Effector memory CD4-positive, alpha-beta T cell (primary cell): Measurements from ENCODE around the gene KLHL26.

Experiments used
- DNase-seq, 3 donors: peaks; one replicate each; pipeline ENCODE4 v3.0.0-alpha.2; 2020
- H3K27ac ChIP-seq: 2 replicates; pipeline ENCODE4 v1.7.0; 2013; ENCODE audit warnings: mild to moderate bottlenecking, low read length, moderate library complexity; ENCODE audit not compliant: insufficient read depth, poor library complexity, severe bottlenecking
- H3K27me3 ChIP-seq: replicated peaks from 2 replicates; pipeline ENCODE4 v1.7.0; 2013; ENCODE audit warnings: mild to moderate bottlenecking, low read length; ENCODE audit not compliant: insufficient read depth, control insufficient read depth, poor library complexity, severe bottlenecking
- H3K36me3 ChIP-seq: 2 replicates; pipeline ENCODE4 v1.7.0; 2013; ENCODE audit warnings: mild to moderate bottlenecking, low read length, moderate library complexity; ENCODE audit not compliant: control insufficient read depth, insufficient read depth
- H3K4me1 ChIP-seq: 2 replicates; pipeline ENCODE4 v1.7.0; 2013; ENCODE audit warnings: low read length, mild to moderate bottlenecking; ENCODE audit not compliant: control insufficient read depth, insufficient read depth, poor library complexity, severe bottlenecking
- H3K4me3 ChIP-seq: 2 replicates; pipeline ENCODE4 v1.7.0; 2013; ENCODE audit warnings: low read length, low read depth, mild to moderate bottlenecking; ENCODE audit not compliant: insufficient read depth, poor library complexity, severe bottlenecking
- H3K9me3 ChIP-seq: 2 replicates; pipeline ENCODE4 v1.7.0; 2013; ENCODE audit warnings: mild to moderate bottlenecking, low read length, moderate library complexity; ENCODE audit not compliant: control insufficient read depth

The KLHL26 gene

DNA sequence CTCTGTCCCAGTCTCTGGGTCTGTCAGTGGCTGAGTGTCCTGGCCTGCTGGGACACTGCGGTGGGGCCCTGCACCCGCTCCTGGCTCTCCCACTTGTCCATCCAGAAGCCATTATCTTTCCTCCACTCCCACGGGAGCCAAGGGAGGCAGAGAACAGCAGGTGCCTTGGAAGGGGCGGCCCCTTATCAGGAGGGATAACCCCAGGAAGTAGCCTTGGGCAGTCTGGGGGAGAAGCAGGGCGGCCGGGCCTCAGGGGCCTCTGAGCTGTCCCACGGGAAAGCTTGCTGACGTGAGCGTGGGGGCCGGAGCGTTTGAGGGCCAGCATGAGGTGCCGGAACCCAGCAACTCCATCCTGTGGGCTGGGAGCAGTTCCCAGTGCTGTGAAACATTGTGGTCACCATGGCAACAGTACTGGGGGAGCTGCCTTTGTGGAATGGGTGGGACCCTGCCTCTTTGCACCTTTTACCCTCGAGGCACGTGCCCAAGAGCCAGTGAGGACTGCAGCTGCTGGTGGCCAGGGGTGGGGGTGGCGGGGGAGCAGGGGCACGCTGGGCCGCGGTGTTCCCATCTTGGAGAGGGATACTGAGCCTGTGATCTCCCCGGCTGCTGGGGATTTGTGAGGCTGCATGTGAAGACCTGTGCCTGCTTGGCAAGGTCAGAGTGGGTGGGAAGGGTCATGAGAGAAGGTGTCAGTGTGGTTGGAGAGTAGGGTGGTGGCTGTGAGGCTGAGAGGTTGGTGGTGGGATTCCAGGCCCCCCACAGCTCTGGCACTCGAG is 20.9 kb downstream of the KLHL26 start:
- no peak for DNase-seq
- Histone ChIP-seq H3K27ac (no peak overlapping the region), H3K9me3 (no peaks in the 10 kb centered on the region), H3K4me1 (no peaks in the 10 kb centered on the region), H3K4me3 (no peak overlapping the region), H3K36me3 (peaks cover 4% of the 10 kb centered on the region), H3K27me3 (no peaks in the 10 kb centered on the region)

DNA sequence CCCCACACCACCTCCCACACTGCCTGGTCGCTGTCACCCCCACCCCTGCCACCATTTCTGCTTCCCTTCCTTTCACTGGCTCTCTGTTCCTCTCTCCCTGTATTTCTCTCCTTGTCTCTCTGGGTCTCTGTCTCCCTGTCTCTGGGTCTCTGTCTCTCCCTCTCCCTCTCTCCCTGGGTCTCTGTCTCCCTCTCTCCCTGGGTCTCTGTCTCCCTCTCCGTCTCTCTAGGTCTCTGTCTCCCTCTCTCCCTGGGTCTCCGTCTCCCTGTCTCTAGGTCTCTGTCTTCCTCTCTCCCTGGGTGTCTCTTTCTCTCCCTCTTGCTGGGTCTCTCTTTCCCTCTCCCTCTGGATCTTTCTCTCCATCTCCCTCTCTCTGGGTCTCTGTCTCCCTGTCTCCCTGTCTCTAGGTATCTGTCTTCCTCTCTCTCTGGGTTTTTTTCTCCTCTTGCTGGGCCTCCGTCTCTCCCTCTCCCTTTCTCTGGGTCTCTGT is 21.6 kb downstream of the KLHL26 start:
- no peak overlapping the region for H3K27ac ChIP-seq
- DNase-seq, result no peak
- H3K36me3 ChIP-seq, result peaks cover 4% of the 10 kb centered on the region
- H3K9me3 ChIP-seq, result no peaks in the 10 kb centered on the region
- H3K4me3 ChIP-seq, result no peak overlapping the region
- no peaks in the 10 kb centered on the region for H3K4me1 ChIP-seq
- no peaks in the 10 kb centered on the region for H3K27me3 ChIP-seq

GRCh38 chr19:18659281-18660050 is 22.6 kb downstream of the KLHL26 start:
- H3K9me3 ChIP-seq, result no peaks in the 10 kb centered on the region
- no peaks in the 10 kb centered on the region for H3K27me3 ChIP-seq
- H3K4me1 ChIP-seq, result peaks cover 7% of the 10 kb centered on the region
- no peak overlapping the region for H3K4me3 ChIP-seq
- DNase-seq, result no peak
- H3K36me3 ChIP-seq, result peaks cover 4% of the 10 kb centered on the region
- no peak overlapping the region for H3K27ac ChIP-seq

DNA sequence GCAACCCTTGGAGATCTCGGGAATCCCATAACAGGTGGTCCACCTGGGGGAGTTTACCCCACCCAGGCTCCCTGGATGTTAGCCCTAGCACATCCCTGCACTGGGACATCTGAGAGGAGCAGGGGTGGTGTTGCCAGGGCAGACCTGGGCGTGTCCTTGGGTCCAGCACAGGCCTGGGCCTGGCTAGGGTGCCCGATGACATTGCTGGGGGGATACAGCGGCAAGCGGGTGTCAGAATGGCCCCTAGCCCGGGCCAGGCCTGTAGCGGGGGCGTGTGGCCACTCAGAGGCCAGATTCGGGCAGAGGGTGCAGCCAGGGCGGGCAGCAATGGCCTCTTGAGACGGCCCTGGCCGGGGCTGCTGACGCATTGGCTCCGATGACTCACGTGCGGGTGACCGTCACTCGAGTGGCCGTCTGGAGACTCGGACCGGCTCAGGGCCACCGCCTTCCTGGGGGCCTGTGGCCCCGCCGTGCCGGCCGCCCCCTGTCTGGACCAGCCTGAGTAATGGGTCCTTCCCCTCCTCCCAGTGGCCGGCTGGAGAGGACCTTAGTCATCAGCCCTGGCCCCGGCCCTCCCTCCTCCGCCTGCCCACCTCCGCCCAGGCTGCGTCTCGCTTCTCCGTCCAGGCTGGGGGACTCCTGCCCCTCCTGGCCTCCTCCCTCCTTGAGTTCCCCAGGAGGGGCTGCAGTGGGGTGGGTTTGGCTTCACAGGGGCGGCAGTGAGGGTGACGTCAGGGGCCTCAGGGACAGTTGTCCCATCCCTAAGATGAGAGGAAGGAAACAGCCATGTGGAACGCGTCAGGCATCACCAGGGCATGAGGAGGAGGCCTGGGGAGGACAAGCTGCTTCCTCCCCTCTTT is 23.5 kb downstream of the KLHL26 start:
- Histone ChIP-seq H3K36me3 (peaks cover 6% of the 10 kb centered on the region), H3K4me3 (no peak overlapping the region), H3K27ac (no peak overlapping the region), H3K9me3 (no peaks in the 10 kb centered on the region), H3K27me3 (no peaks in the 10 kb centered on the region), H3K4me1 (peaks cover 7% of the 10 kb centered on the region)
- DNase-seq, result no peak

GRCh38 chr19:18660939-18661670 is 24.3 kb downstream of the KLHL26 start:
- Histone ChIP-seq H3K27ac (no peak overlapping the region), H3K4me3 (no peak overlapping the region), H3K4me1 (peaks cover 7% of the 10 kb centered on the region), H3K9me3 (no peaks in the 10 kb centered on the region), H3K36me3 (peaks cover 7% of the 10 kb centered on the region), H3K27me3 (no peaks in the 10 kb centered on the region)
- DNase-seq, result no peak

DNA sequence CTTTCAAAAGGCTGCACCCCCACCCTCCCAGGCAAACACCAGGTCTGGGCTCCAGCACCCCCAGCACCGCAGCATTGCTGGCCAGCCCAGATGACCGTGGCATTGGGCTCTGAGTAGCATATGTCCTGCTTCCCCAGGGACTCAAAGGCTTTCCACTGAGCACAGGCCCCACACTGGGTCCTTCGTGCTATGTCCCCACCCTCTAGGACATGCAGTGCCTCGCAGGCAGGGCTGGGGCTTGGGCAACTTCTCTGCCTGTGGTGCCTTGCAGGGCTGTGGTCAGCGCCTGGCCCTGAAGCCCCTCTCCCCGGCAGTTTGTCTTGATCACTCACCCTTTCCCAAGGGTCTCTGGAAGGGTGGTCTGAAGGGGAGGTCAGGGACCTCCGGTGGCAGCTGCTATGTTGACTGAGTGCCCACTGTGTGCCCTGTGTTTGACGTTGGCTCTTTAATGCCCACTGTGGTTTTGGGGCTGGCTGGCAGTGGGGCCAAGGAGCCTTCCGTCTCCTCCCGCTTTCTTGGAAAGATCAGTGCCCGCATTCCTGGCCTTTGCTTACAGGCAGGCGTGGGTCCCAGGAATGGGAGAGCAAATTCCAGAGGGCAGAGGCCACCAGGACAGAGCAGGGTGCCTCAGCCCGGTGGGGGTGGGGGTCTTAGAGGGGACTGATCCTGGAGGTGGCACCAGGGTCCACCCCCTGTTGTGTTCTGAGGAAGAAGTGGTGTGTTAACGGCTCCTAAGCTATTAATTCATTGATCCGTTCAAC is 26.3 kb downstream of the KLHL26 start:
- Histone ChIP-seq H3K36me3 (peaks cover 13% of the 10 kb centered on the region), H3K27me3 (no peaks in the 10 kb centered on the region), H3K4me1 (peaks cover 7% of the 10 kb centered on the region), H3K4me3 (no peak overlapping the region), H3K27ac (no peak overlapping the region), H3K9me3 (no peaks in the 10 kb centered on the region)
- no peak for DNase-seq

DNA sequence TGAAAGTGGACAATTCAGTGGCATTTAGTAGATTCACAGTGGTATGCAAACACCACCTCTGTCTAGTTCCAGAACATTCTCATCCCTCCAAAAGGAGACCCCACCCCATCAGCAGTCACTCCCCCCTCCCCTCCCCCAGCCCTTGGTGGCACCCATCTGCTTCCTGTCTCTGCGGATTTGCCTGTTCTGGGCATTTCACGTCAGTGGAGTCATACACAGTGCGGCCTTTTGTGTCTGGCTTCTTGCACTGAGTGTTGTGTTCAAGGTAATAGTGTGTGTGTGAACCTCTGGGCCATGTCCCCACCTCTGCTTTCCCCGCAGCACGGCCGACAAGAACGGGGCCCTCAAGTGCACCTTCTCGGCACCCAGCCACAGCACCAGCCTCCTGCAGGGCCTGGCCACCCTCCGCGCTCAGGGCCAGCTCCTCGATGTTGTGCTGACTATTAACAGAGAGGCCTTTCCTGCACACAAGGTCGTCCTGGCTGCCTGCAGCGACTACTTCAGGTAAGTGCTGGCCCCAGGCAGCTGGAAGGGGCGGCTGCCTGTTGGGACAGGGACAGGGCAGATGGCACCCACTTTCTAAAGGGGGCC is 27.2 kb downstream of the KLHL26 start:
- H3K36me3 ChIP-seq, result peaks cover 22% of the 10 kb centered on the region
- H3K4me1 ChIP-seq, result peaks cover 7% of the 10 kb centered on the region
- no peaks in the 10 kb centered on the region for H3K9me3 ChIP-seq
- no peak overlapping the region for H3K27ac ChIP-seq
- no peaks in the 10 kb centered on the region for H3K27me3 ChIP-seq
- DNase-seq, result no peak
- no peak overlapping the region for H3K4me3 ChIP-seq

- Histone ChIP-seq H3K27me3 (no peaks in the 10 kb centered on the region), H3K36me3 (peaks cover 31% of the 10 kb centered on the region), H3K4me1 (peaks cover 7% of the 10 kb centered on the region), H3K4me3 (no peak overlapping the region), H3K9me3 (no peaks in the 10 kb centered on the region), H3K27ac (no peak overlapping the region)
- DNase-seq, result no peak
Observed at GRCh38 chr19:18665771-18666202, 29.0 kb downstream of the KLHL26 start.
